Measurements from ENCODE around the gene ARHGAP18. TPM values are rescaled to one million over a fixed set of nuclear protein-coding genes. Genes with fewer than 3 reads are reported as not detected.
A peak's percentile ranks its signal among the peaks of the same experiment; 100 is the strongest.

ARHGAP18 gene
- total and polyA plus RNA-seq, 2 of the 13 experiments (the other 11 are each of a cell fraction or from before 2014, with no cell fraction given) = 58.2 to 115 TPM

- TF ChIP-seq HMG20A (CRISPR knock-in tag; IDR thresholded peaks at IDR 0.05; ENCODE audit: borderline replicate concordance) (peak; percentile 20; the same call in 1 of the 2 replicates), ZSCAN12 (CRISPR knock-in tag; IDR thresholded peaks at IDR 0.05) (no peak), HDAC1 (CRISPR knock-in tag; IDR thresholded peaks at IDR 0.05) (no peak), NR2F1 (CRISPR knock-in tag; IDR thresholded peaks at IDR 0.05) (0 out of 4 replicates have a peak, but pooled peaks of 1 of the 2 experiments have one; percentile 12), BCL6 (CRISPR knock-in tag; IDR thresholded peaks at IDR 0.05) (peak; percentile 24; the same call in 1 of the 2 replicates), CERS6 (CRISPR knock-in tag; IDR thresholded peaks at IDR 0.05) (no peak), ISX (CRISPR knock-in tag; conservative IDR thresholded peaks at IDR 0.05) (no peak), LCORL (IDR thresholded peaks at IDR 0.05) (no peak), LCORL (CRISPR knock-in tag; IDR thresholded peaks at IDR 0.05) (no peak; the same call in 1 of the 2 replicates), CENPT (CRISPR knock-in tag; IDR thresholded peaks at IDR 0.05; ENCODE audit: low read depth) (no peak), ATF4 (CRISPR knock-in tag; IDR thresholded peaks at IDR 0.05) (peak; percentile 97 to 99), ZNF10 (CRISPR knock-in tag; IDR thresholded peaks at IDR 0.05; ENCODE audit: borderline replicate concordance, low read depth) (no peak), YEATS4 (CRISPR knock-in tag; IDR thresholded peaks at IDR 0.05; ENCODE audit: borderline replicate concordance) (peak; percentile 70), NFE2 (CRISPR knock-in tag; IDR thresholded peaks at IDR 0.05) (no peak), CHD2 (IDR thresholded peaks at IDR 0.05; ENCODE audit: low read depth, low read length) (no peak), ARID4A (CRISPR knock-in tag; IDR thresholded peaks at IDR 0.05; ENCODE audit: borderline replicate concordance) (no peak; the same call in 1 of the 2 replicates), ZBTB39 (CRISPR knock-in tag; IDR thresholded peaks at IDR 0.05) (no peak), SP2 (CRISPR knock-in tag; IDR thresholded peaks at IDR 0.05) (no peak), DPF2 (CRISPR knock-in tag; IDR thresholded peaks at IDR 0.05; ENCODE audit: borderline replicate concordance, low read depth) (no peak), MED1 (CRISPR knock-in tag; IDR thresholded peaks at IDR 0.05) (peak; percentile 48), THAP11 (CRISPR knock-in tag; IDR thresholded peaks at IDR 0.05) (peak; percentile 62; the same call in 1 of the 2 replicates), CENPBD1 (CRISPR knock-in tag; IDR thresholded peaks at IDR 0.05; ENCODE audit: borderline replicate concordance, low read depth) (no peak)
Observed at GRCh38 chr6:129748212-129748900, 38.4 kb upstream of the ARHGAP18 start (continued).
